Limb (tissue), 2 donors: ENCODE data around the gene ZNF3.
A peak's percentile ranks its signal among the peaks of the same experiment; 100 is the strongest.
"Not testable (repeated sequence)": the region's sequence is repeated elsewhere in the genome, so short reads cannot be mapped to it uniquely, and the experiment has no call there.

Experiments
- DNase-seq, 2 donors: peaks; one replicate each; pipeline ENCODE4 v3.0.0-alpha.2; 2016; ENCODE audit errors: extremely low spot score in 2 of 2

Gene ZNF3

GRCh38 chr7:100081535-100082102 is at the start of gene ZNF3:
ZNF3 (minus strand) TSS chr7:100081723; CDS start chr7:100077357, 4,366 bp downstream.
- DNase-seq, result peak; percentile 97 to 98

- peak; percentile 66 to 90 for DNase-seq
These were observed 49.3 kb upstream of the ZNF3 start for GRCh38 chr7:100130608-100131453.

- not testable (repeated sequence) for DNase-seq
These were observed 48.7 kb upstream of the ZNF3 start for GRCh38 chr7:100130220-100130607.

GRCh38 chr7:100128637-100128963 is 47.1 kb upstream of the ZNF3 start:
- DNase-seq, result no peak

GRCh38 chr7:100127866-100128636 is 46.5 kb upstream of the ZNF3 start:
- DNase-seq, result peak in 1 of 2 donors; percentile 64

GRCh38 chr7:100126931-100127865 is 45.7 kb upstream of the ZNF3 start, which contains the start of gene MBLAC1:
MBLAC1 (plus strand) TSS chr7:100126967; CDS start chr7:100127396, 429 bp downstream.
- DNase-seq, result peak; percentile 93 to 96

- no peak for DNase-seq
These were observed 44.9 kb upstream of the ZNF3 start for GRCh38 chr7:100126239-100126930.

GRCh38 chr7:100124301-100125230 is 43.0 kb upstream of the ZNF3 start:
- no peak for DNase-seq

GRCh38 chr7:100122568-100122967 is 41.0 kb upstream of the ZNF3 start:
- DNase-seq, result no peak

- DNase-seq, result no peak
These were observed 40.5 kb upstream of the ZNF3 start for GRCh38 chr7:100122067-100122466.

GRCh38 chr7:100120733-100121036 is 39.2 kb upstream of the ZNF3 start:
- no peak for DNase-seq

- DNase-seq, result peak; percentile 77 to 85
These were observed 38.6 kb upstream of the ZNF3 start for GRCh38 chr7:100119970-100120732.

- DNase-seq, result peak; percentile 95 to 98
These were observed 37.8 kb upstream of the ZNF3 start, which contains the start of the genes CNPY4 and TAF6 for GRCh38 chr7:100119072-100119969. CNPY4 (plus strand) TSS chr7:100119634; CDS start chr7:100119745, 111 bp downstream. TAF6 (minus strand) TSS chr7:100119358; CDS start chr7:100114209, 5,149 bp downstream.

- no peak for DNase-seq
These were observed 37.0 kb upstream of the ZNF3 start for GRCh38 chr7:100118388-100119071.

GRCh38 chr7:100115026-100115425 is 33.5 kb upstream of the ZNF3 start:
- no peak for DNase-seq

- DNase-seq, result no peak
These were observed 30.4 kb upstream of the ZNF3 start for GRCh38 chr7:100111914-100112313.

- no peak for DNase-seq
These were observed 29.6 kb upstream of the ZNF3 start for GRCh38 chr7:100111156-100111555.
